HL-60 (cell line): ENCODE results near the gene TTC16.

Experiments
- DNase-seq, 2 experiments: peaks; one replicate each; pipeline ENCODE4 v3.0.0-alpha.2; 2010 to 2020; ENCODE audit warnings: low read depth in 1 of 2, low spot score in 1 of 2
- H3K27ac ChIP-seq: fragments of 250-450 bp; sonication (Bioruptor Pico); replicated peaks from 2 replicates; pipeline ENCODE4 v1.5.1; 2020; ENCODE audit warnings: mild to moderate bottlenecking, moderate library complexity
- H3K27me3 ChIP-seq: fragments of 250-450 bp; sonication (Bioruptor Pico); 2 replicates; pipeline ENCODE4 v1.5.1; 2021; ENCODE audit warnings: mild to moderate bottlenecking, moderate library complexity; ENCODE audit not compliant: insufficient read depth, poor library complexity, severe bottlenecking
- H3K4me3 ChIP-seq: replicated peaks from 2 replicates; pipeline ENCODE4 v1.5.1; 2011; ENCODE audit warnings: mild to moderate bottlenecking, control low read depth, low read length; ENCODE audit not compliant: insufficient read depth
- CTCF ChIP-seq: IDR thresholded peaks from one replicate; pipeline ENCODE4 v1.5.1; 2011; ENCODE audit warnings: low read length, control low read depth, inconsistent platforms; ENCODE audit not compliant: insufficient read depth
- GABPA ChIP-seq: IDR thresholded peaks from 2 replicates; pipeline ENCODE4 v1.6.1; 2012; ENCODE audit warnings: low read depth
- POLR2AphosphoS5 ChIP-seq: IDR thresholded peaks from 2 replicates; pipeline ENCODE4 v1.6.1; 2012; ENCODE audit warnings: low read depth
- REST ChIP-seq: IDR thresholded peaks from 2 replicates; pipeline ENCODE4 v1.6.1; 2012; ENCODE audit warnings: low read depth; ENCODE audit not compliant: insufficient replicate concordance
- SPI1 ChIP-seq: IDR thresholded peaks from 2 replicates; pipeline ENCODE4 v1.6.1; 2012; ENCODE audit warnings: low read depth, mild to moderate bottlenecking, borderline replicate concordance

Gene TTC16

GRCh38 chr9:127753622-127754021 is 37.7 kb downstream of the TTC16 start:
- Histone ChIP-seq H3K27me3 (no peaks in the 10 kb centered on the region), H3K27ac (no peak overlapping the region), H3K4me3 (no peak overlapping the region)
- TF ChIP-seq POLR2AphosphoS5 (no peak), GABPA (no peak), SPI1 (no peak), REST (no peak), CTCF (no peak)
- no peak for DNase-seq

GRCh38 chr9:127754099-127755060 is 38.5 kb downstream of the TTC16 start:
- H3K27me3 ChIP-seq, result no peaks in the 10 kb centered on the region
- TF ChIP-seq CTCF (no peak), REST (no peak), GABPA (no peak), POLR2AphosphoS5 (no peak), SPI1 (no peak)
- no peak for DNase-seq
- H3K27ac ChIP-seq, result no peak overlapping the region
- no peak overlapping the region for H3K4me3 ChIP-seq

GRCh38 chr9:127755061-127756060 is 39.5 kb downstream of the TTC16 start:
- H3K4me3 ChIP-seq, result no peak overlapping the region
- TF ChIP-seq REST, result no peak
- TF ChIP-seq SPI1, result no peak
- TF ChIP-seq POLR2AphosphoS5, result no peak
- TF ChIP-seq GABPA, result no peak
- TF ChIP-seq CTCF, result no peak
- H3K27ac ChIP-seq, result no peak overlapping the region
- DNase-seq, result no peak
- H3K27me3 ChIP-seq, result no peaks in the 10 kb centered on the region
